Breast epithelium (tissue), 4 donors: ENCODE results near the gene TYROBP. TPM values are rescaled to one million over a fixed set of nuclear protein-coding genes. Genes with fewer than 3 reads are reported as not detected.
"Not testable (repeated sequence)": the region's sequence is repeated elsewhere in the genome, so short reads cannot be mapped to it uniquely, and the experiment has no call there.

Experiments
- DNase-seq, 2 donors: peaks; one replicate each; pipeline ENCODE4 v3.0.0-alpha.2; 2019; ENCODE audit warnings: low spot score in 2 of 2
- H3K27ac ChIP-seq, 2 donors: fragments of 200-600 bp; sonication (generic) in 1 of 2; one replicate each; pipeline ENCODE4 v1.5.1; 2016 to 2019; ENCODE audit warnings: mild to moderate bottlenecking in 1 of 2
- H3K27me3 ChIP-seq, 2 donors: fragments of 200-600 bp; sonication (generic) in 1 of 2; one replicate each; pipeline versions ENCODE4 v1.5.1 to v1.6.0; 2017 to 2019; ENCODE audit warnings: control low read depth in 1 of 2, mild to moderate bottlenecking in 1 of 2
- H3K36me3 ChIP-seq: fragments of 200-600 bp; one replicate; pipeline ENCODE4 v1.5.1; 2019
- H3K4me1 ChIP-seq, 2 donors: fragments of 200-600 bp; sonication (generic); one replicate each; pipeline ENCODE4 v1.5.1; 2016 to 2019; ENCODE audit warnings: control low read depth in 1 of 2
- H3K4me3 ChIP-seq, 3 donors: fragments of 200-600 bp; sonication (generic); 1 replicate in 2 of 3; 2 replicates in 1 of 3; pipeline ENCODE4 v1.5.1; 2016 to 2019; ENCODE audit warnings: mild to moderate bottlenecking in 3 of 3, moderate library complexity in 2 of 3
- H3K9me3 ChIP-seq, 2 donors: fragments of 200-600 bp; sonication (generic) in 1 of 2; one replicate each; pipeline ENCODE4 v1.5.1; 2016 to 2019; ENCODE audit warnings: control low read depth in 1 of 2
- CTCF ChIP-seq, 3 donors: fragments of 450-650 bp; IDR thresholded peaks; one replicate each; pipeline ENCODE4 v1.5.1; 2016 to 2017; ENCODE audit warnings: antibody characterized with exemption in 3 of 3, mild to moderate bottlenecking in 3 of 3, moderate library complexity in 3 of 3
- POLR2A ChIP-seq: fragments of 450-650 bp; IDR thresholded peaks from one replicate; pipeline ENCODE4 v1.6.1; 2016; ENCODE audit warnings: antibody characterized with exemption, mild to moderate bottlenecking, moderate library complexity
- POLR2AphosphoS5 ChIP-seq, 3 donors: sonication (generic); formaldehyde crosslinking; IDR thresholded peaks; one replicate each; pipeline ENCODE4 v1.6.1; 2017; ENCODE audit warnings: antibody characterized with exemption in 3 of 3
- intact Hi-C: fragments of 100-400 bp; cut with DNase I; formaldehyde crosslinking; loops from one replicate; pipeline ENCODE4 v1.15.1; 2023; ENCODE audit warnings: low total_unique reads
- total RNA-seq, 3 donors: library from RNA; depleted of rRNA; stranded (reverse); fragments of >200 nt; gene quantifications; one replicate each; pipeline ENCODE4 v1.1.0, GENCODE V29; 2016

TYROBP gene
- total RNA-seq, 3 donors from 2014 or later: 56.4 to 239 (median 112) TPM

- H3K9me3 ChIP-seq: no peaks in the 10 kb centered on the region
- peaks cover 0 to 7% of the 10 kb centered on the region in 2 donors for H3K4me1 ChIP-seq
- no peaks in the 10 kb centered on the region for H3K36me3 ChIP-seq
- H3K27me3 ChIP-seq: no peaks in the 10 kb centered on the region
- intact Hi-C loops: no loop called here
- H3K4me3 ChIP-seq: peak overlapping the region; percentile 65 to 79 (median 68)
- TF ChIP-seq POLR2AphosphoS5 (IDR thresholded peaks at IDR 0.05) (no peak), CTCF (IDR thresholded peaks at IDR 0.05) (no peak), POLR2A (no peak)
- H3K27ac ChIP-seq: peak overlapping the region; percentile 84 to 85
- DNase-seq: no peak
These were observed 9.6 kb downstream of the TYROBP start for GRCh38 chr19:35898499-35898809.

- peak overlapping the region; percentile 12 to 84 for H3K27ac ChIP-seq
- TF ChIP-seq CTCF (IDR thresholded peaks at IDR 0.05) (no peak), POLR2AphosphoS5 (IDR thresholded peaks at IDR 0.05) (no peak), POLR2A (no peak)
These were observed 10.2 kb downstream of the TYROBP start for GRCh38 chr19:35897706-35898451.

GRCh38 chr19:35896643-35897040, 11.5 kb downstream of the TYROBP start:
- intact Hi-C loops: no loop called here
- no peaks in the 10 kb centered on the region for H3K27me3 ChIP-seq
- H3K9me3 ChIP-seq: no peaks in the 10 kb centered on the region
- no peaks in the 10 kb centered on the region for H3K4me1 ChIP-seq
- H3K4me3 ChIP-seq: no peak overlapping the region
- TF ChIP-seq POLR2AphosphoS5 (IDR thresholded peaks at IDR 0.05) (no peak), CTCF (IDR thresholded peaks at IDR 0.05) (no peak), POLR2A (no peak)
- no peaks in the 10 kb centered on the region for H3K36me3 ChIP-seq
- H3K27ac ChIP-seq: no peak overlapping the region
- no peak for DNase-seq

More at GRCh38 chr19:35897706-35898451, 10.2 kb downstream of the TYROBP start:
- peak overlapping the region; percentile 65 to 79 (median 68) for H3K4me3 ChIP-seq
- peaks cover 0 to 1% of the 10 kb centered on the region in 2 donors for H3K4me1 ChIP-seq
- no peaks in the 10 kb centered on the region for H3K27me3 ChIP-seq
- no peak for DNase-seq
- intact Hi-C loops: no loop called here
- H3K36me3 ChIP-seq: no peaks in the 10 kb centered on the region
- no peaks in the 10 kb centered on the region for H3K9me3 ChIP-seq

GRCh38 chr19:35895911-35896642, 12.0 kb downstream of the TYROBP start:
- TF ChIP-seq POLR2AphosphoS5 (IDR thresholded peaks at IDR 0.05) (no peak), POLR2A (no peak), CTCF (IDR thresholded peaks at IDR 0.05) (no peak)
- H3K4me1 ChIP-seq: no peaks in the 10 kb centered on the region
- H3K9me3 ChIP-seq: no peaks in the 10 kb centered on the region
- intact Hi-C loops: no loop called here
- H3K36me3 ChIP-seq: no peaks in the 10 kb centered on the region
- no peak overlapping the region for H3K27ac ChIP-seq
- no peak for DNase-seq
- H3K27me3 ChIP-seq: no peaks in the 10 kb centered on the region
- H3K4me3 ChIP-seq: no peak overlapping the region

GRCh38 chr19:35894342-35894741, 13.8 kb downstream of the TYROBP start:
- no peak for DNase-seq
- H3K36me3 ChIP-seq: no peaks in the 10 kb centered on the region
- TF ChIP-seq POLR2AphosphoS5 (IDR thresholded peaks at IDR 0.05) (no peak), POLR2A (no peak), CTCF (IDR thresholded peaks at IDR 0.05) (no peak)
- H3K27me3 ChIP-seq: no peaks in the 10 kb centered on the region
- H3K27ac ChIP-seq: no peak overlapping the region
- intact Hi-C loops: no loop called here
- no peaks in the 10 kb centered on the region for H3K4me1 ChIP-seq
- no peaks in the 10 kb centered on the region for H3K9me3 ChIP-seq
- no peak overlapping the region for H3K4me3 ChIP-seq

- H3K9me3 ChIP-seq, H3K27me3 ChIP-seq, H3K36me3 ChIP-seq, DNase-seq, intact Hi-C loops, H3K4me1 ChIP-seq, H3K27ac ChIP-seq, H3K4me3 ChIP-seq: not testable (repeated sequence)
These were observed 16.3 kb downstream of the TYROBP start for GRCh38 chr19:35891819-35892218.
